GM10266 (cell line): ENCODE measurements around the gene LRP5.

ENCODE experiments used
- DNase-seq: peaks from one replicate; pipeline ENCODE4 v3.0.0; 2012; ENCODE audit errors: extremely low spot score
- TF ChIP-seq, protein P1 (sequence below): IDR thresholded peaks from 2 replicates; pipeline ENCODE4 v1.5.1; 2012; ENCODE audit warnings: mild to moderate bottlenecking, low read depth; ENCODE audit not compliant: control insufficient read depth, insufficient read depth; ENCODE audit errors: missing control alignments

LRP5 gene

DNA sequence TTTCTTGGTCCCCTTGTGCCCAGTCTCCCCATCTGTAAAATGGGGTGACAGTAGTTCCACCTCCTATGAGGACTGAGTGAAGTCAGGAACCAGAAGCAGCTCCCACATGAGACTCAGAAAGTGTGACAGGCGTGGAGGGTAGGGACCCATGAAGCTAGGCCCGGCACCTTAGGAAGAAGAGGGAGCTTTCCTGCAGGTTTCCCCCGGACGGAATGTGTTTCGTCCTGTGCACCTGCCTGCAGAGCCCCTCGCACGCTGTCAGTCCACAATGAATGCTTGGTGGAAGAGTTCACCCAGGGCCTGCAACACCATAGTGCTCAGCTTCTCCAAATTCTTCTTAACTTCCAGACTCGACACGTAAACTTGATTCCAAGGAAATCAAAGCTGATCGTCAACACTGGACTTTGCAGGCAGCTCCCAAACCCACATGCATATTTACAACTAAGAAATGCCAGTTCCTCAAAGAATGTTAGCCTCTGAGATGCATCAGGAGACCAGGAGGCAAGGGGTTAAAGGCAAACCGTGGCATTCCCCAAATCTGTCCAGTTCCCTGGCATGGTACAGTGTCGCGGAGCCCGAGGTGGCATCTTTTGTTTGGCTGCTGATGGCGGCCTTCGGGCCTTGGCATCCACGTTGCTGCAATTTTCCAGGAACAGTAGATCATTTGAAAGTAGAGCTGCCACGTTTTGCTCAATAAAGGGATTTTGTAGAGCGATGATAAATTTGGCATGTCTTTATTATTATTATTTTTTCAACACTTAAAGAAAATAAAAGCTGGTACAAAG, 15.4 kb downstream of the LRP5 start:
- DNase-seq, result no peak
- TF ChIP-seq, protein P1, sequence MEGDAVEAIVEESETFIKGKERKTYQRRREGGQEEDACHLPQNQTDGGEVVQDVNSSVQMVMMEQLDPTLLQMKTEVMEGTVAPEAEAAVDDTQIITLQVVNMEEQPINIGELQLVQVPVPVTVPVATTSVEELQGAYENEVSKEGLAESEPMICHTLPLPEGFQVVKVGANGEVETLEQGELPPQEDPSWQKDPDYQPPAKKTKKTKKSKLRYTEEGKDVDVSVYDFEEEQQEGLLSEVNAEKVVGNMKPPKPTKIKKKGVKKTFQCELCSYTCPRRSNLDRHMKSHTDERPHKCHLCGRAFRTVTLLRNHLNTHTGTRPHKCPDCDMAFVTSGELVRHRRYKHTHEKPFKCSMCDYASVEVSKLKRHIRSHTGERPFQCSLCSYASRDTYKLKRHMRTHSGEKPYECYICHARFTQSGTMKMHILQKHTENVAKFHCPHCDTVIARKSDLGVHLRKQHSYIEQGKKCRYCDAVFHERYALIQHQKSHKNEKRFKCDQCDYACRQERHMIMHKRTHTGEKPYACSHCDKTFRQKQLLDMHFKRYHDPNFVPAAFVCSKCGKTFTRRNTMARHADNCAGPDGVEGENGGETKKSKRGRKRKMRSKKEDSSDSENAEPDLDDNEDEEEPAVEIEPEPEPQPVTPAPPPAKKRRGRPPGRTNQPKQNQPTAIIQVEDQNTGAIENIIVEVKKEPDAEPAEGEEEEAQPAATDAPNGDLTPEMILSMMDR, result no peak

- TF ChIP-seq, protein P1, result no peak
Observed at GRCh38 chr11:68328374-68329091, 16.1 kb downstream of the LRP5 start.

GRCh38 chr11:68329536-68329935, 17.1 kb downstream of the LRP5 start:
- DNase-seq, result no peak
- TF ChIP-seq, protein P1, result no peak

More at GRCh38 chr11:68328374-68329091, 16.1 kb downstream of the LRP5 start:
- DNase-seq, result no peak

- TF ChIP-seq, protein P1, result no peak
- no peak for DNase-seq
Observed at GRCh38 chr11:68329978-68330699, 17.7 kb downstream of the LRP5 start.

DNA sequence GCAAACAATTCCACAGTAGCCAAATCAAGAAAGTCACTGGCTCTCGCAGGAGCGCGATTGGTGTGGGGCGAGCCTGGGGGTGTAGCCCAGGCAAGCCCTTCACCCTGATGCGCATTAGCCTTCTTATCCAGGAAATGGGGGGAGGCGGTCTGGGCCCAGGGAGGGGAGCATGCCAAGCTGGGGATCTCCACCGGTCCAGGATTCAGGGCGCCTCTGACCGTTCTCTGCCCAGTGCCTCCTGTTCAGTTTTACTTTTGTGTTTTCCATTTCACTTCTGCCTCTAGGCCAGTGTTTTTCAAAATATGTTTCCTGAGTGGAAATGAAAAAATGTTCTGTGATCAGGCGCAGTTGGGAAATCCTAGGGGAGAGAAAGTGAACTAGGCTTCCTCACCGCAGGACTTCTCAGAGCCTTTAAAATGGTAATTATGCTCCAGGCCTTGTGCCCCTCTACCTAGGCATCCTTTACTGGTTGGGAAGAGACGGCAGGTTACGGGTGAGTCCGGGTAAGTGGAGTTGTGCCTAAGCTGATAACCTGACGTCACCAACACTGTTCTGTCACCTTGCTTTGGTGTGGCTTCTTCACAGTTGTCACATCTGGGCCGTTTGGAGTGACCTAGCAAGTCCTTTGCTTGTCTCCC, 18.4 kb downstream of the LRP5 start:
- TF ChIP-seq, protein P1, result no peak
- no peak for DNase-seq

- TF ChIP-seq, protein P1, result no peak
- no peak for DNase-seq
Observed at GRCh38 chr11:68331338-68331947, 19.1 kb downstream of the LRP5 start.
